Naive thymus-derived CD4-positive, alpha-beta T cell (primary cell): ENCODE measurements around the gene PRRC2B. TPM values are rescaled to one million over a fixed set of nuclear protein-coding genes. Genes with fewer than 3 reads are reported as not detected.

ENCODE experiments used
- ATAC-seq: fragments of 150-1000 bp; cut with Tn5 transposase; 2 replicates; pipeline ENCODE4 v1.10.0; 2021; ENCODE audit warnings: mild to moderate bottlenecking, moderate library complexity
- CTCF ChIA-PET: fragments of 350-600 bp; sonication (Branson Sonifier 250); formaldehyde crosslinking; loops from one replicate; lab custom pipeline; 2021; ENCODE audit warnings: antibody characterized with exemption; lab: Charles Lee
- POLR2A ChIA-PET: fragments of 350-600 bp; sonication (Branson Sonifier 250); formaldehyde crosslinking; loops from one replicate; lab custom pipeline; 2021; ENCODE audit warnings: antibody characterized with exemption, inconsistent platforms; lab: Charles Lee
- DNase-seq, 9 donors: peaks; one replicate each; pipeline versions ENCODE4 v3.0.0 to v3.0.0-alpha.2; 2020 to 2022; ENCODE audit warnings: mixed read lengths in 1 of 9
- H3K27ac ChIP-seq: one replicate; pipeline ENCODE4 v1.7.0; 2013; ENCODE audit warnings: mild to moderate bottlenecking, low read depth, low read length, moderate library complexity
- H3K27me3 ChIP-seq, 2 donors: one replicate each; pipeline ENCODE4 v1.7.0; 2013; ENCODE audit warnings: low read length in 2 of 2, mild to moderate bottlenecking in 2 of 2, moderate library complexity in 2 of 2; ENCODE audit not compliant: control insufficient read depth in 2 of 2, insufficient read depth in 2 of 2
- H3K36me3 ChIP-seq, 3 experiments: 1 replicate in 2 of 3; 2 replicates in 1 of 3; pipeline ENCODE4 v1.7.0; 2013; ENCODE audit warnings: low read length in 3 of 3, mild to moderate bottlenecking in 3 of 3, moderate library complexity in 1 of 3; ENCODE audit not compliant: insufficient read depth in 3 of 3, control insufficient read depth in 2 of 3
- H3K4me1 ChIP-seq, 2 donors: one replicate each; pipeline ENCODE4 v1.7.0; 2013; ENCODE audit warnings: low read length in 2 of 2, mild to moderate bottlenecking in 2 of 2, moderate library complexity in 1 of 2; ENCODE audit not compliant: control insufficient read depth in 2 of 2, insufficient read depth in 2 of 2
- H3K4me3 ChIP-seq: 2 replicates; pipeline ENCODE4 v1.7.0; 2013; ENCODE audit warnings: mild to moderate bottlenecking, low read length
- H3K9me3 ChIP-seq, 3 experiments: 1 replicate in 2 of 3; 2 replicates in 1 of 3; pipeline ENCODE4 v1.7.0; 2013; ENCODE audit warnings: low read length in 3 of 3; ENCODE audit not compliant: control insufficient read depth in 2 of 3
- H3K27ac Mint-ChIP-seq, 9 donors: one replicate each; pipeline ENCODE4 v1.8.0; 2020 to 2022; ENCODE audit warnings: mixed read lengths in 9 of 9, mild to moderate bottlenecking in 8 of 9, moderate library complexity in 5 of 9, inconsistent platforms in 2 of 9
- H3K27me3 Mint-ChIP-seq, 5 donors: one replicate each; pipeline ENCODE4 v1.8.0; 2021 to 2022; ENCODE audit warnings: mixed read lengths in 5 of 5, mild to moderate bottlenecking in 1 of 5
- H3K36me3 Mint-ChIP-seq, 5 donors: one replicate each; pipeline ENCODE4 v1.8.0; 2020 to 2022; ENCODE audit warnings: mixed read lengths in 5 of 5, mild to moderate bottlenecking in 3 of 5, inconsistent platforms in 1 of 5
- H3K4me1 Mint-ChIP-seq, 7 donors: one replicate each; pipeline ENCODE4 v1.8.0; 2020 to 2022; ENCODE audit warnings: mixed read lengths in 7 of 7, mild to moderate bottlenecking in 3 of 7, inconsistent platforms in 1 of 7
- H3K4me3 Mint-ChIP-seq, 10 donors: one replicate each; pipeline ENCODE4 v1.8.0; 2020 to 2022; ENCODE audit warnings: mild to moderate bottlenecking in 10 of 10, mixed read lengths in 10 of 10, moderate library complexity in 6 of 10, inconsistent platforms in 2 of 10
- H3K9me3 Mint-ChIP-seq, 11 donors: one replicate each; pipeline ENCODE4 v1.8.0; 2020 to 2022; ENCODE audit warnings: mixed read lengths in 11 of 11, mild to moderate bottlenecking in 4 of 11, inconsistent platforms in 1 of 11, moderate library complexity in 1 of 11
- intact Hi-C, 2 donors: fragments of 100-400 bp; cut with micrococcal nuclease; formaldehyde crosslinking; loops; one replicate each; pipeline ENCODE4 v1.15.1; 2023
- polyA plus RNA-seq, 2 donors: library from polyadenylated mRNA; unstranded; fragments of 300-500 nt; fragmentation: Illumina TruSeq; gene quantifications; one replicate each; pipeline ENCODE4 v1.2.3, GENCODE V29; 2021
- total RNA-seq, 6 experiments: library from RNA in 5 of 6; stranded (reverse) in 5 of 6; gene quantifications; 1 replicate in 5 of 6; 2 replicates in 1 of 6; pipeline ENCODE4 v1.2.3 and lab custom pipeline; 2021 to 2026

PRRC2B gene
- total and polyA plus RNA-seq, 7 experiments from 2014 or later = 29.8 to 382 (median 227) TPM

GRCh38 chr9:131439224-131439623, 45.3 kb downstream of the PRRC2B start:
- ChIA-PET CTCF (interaction anchor here (0.7 kb wide), 1 partner anchor 1926 kb away, joined by 4 read pairs; no protein-coding TSS in a partner anchor), POLR2A (interaction anchor here (1.4 to 1.6 kb wide), 2 partner anchors 22 to 33 kb away, joined by 3 read pairs; no protein-coding TSS in a partner anchor)
- no peak for DNase-seq
- Mint-ChIP-seq H3K9me3 (no peaks in the 10 kb centered on the region), H3K4me1 (peaks cover 4 to 36% (median 25%) of the 10 kb centered on the region in 7 donors), H3K27ac (peak overlapping the region in 7 of 9 donors; percentile 23 to 81 (median 75)), H3K27me3 (no peaks in the 10 kb centered on the region), H3K4me3 (no peak overlapping the region), H3K36me3 (peaks cover 9 to 61% (median 22%) of the 10 kb centered on the region in 5 donors)
- Histone ChIP-seq H3K4me1 (no peaks in the 10 kb centered on the region), H3K4me3 (no peak overlapping the region), H3K27me3 (no peaks in the 10 kb centered on the region), H3K36me3 (peaks cover 38 to 85% (median 42%) of the 10 kb centered on the region in 3 experiments), H3K27ac (no peak overlapping the region), H3K9me3 (no peaks in the 10 kb centered on the region)
- ATAC-seq = no peak
- intact Hi-C loops = loop anchor here in 1 of 2 donors (5.0 kb wide), 1 partner anchor 42 kb away; no protein-coding TSS in a partner anchor

GRCh38 chr9:131441441-131441840, 47.6 kb downstream of the PRRC2B start:
- no peaks in the 10 kb centered on the region for H3K9me3 Mint-ChIP-seq
- CTCF ChIA-PET = interaction anchor here (0.9 kb wide), 1 partner anchor 28 kb away, joined by 3 read pairs; no protein-coding TSS in a partner anchor
- peaks cover 35 to 93% (median 48%) of the 10 kb centered on the region in 3 experiments for H3K36me3 ChIP-seq
- DNase-seq (no peak), ATAC-seq (peak; percentile 72)
- no peaks in the 10 kb centered on the region for H3K9me3 ChIP-seq
- POLR2A ChIA-PET = no interaction called here
- H3K4me1 ChIP-seq = no peaks in the 10 kb centered on the region
- H3K27me3 ChIP-seq = no peaks in the 10 kb centered on the region
- peak overlapping the region in 5 of 9 donors; percentile 46 to 67 (median 54) for H3K27ac Mint-ChIP-seq
- no peak overlapping the region for H3K4me3 ChIP-seq
- H3K36me3 Mint-ChIP-seq = peaks cover 14 to 68% (median 18%) of the 10 kb centered on the region in 5 donors
- intact Hi-C loops = no loop called here
- H3K4me1 Mint-ChIP-seq = peaks cover 4 to 31% (median 22%) of the 10 kb centered on the region in 7 donors
- H3K27me3 Mint-ChIP-seq = no peaks in the 10 kb centered on the region
- no peak overlapping the region for H3K4me3 Mint-ChIP-seq
- H3K27ac ChIP-seq = no peak overlapping the region

- no peak overlapping the region for H3K4me3 Mint-ChIP-seq
- H3K27me3 Mint-ChIP-seq = no peaks in the 10 kb centered on the region
- intact Hi-C loops = no loop called here
- DNase-seq (no peak), ATAC-seq (no peak)
- peaks cover 4 to 28% (median 22%) of the 10 kb centered on the region in 7 donors for H3K4me1 Mint-ChIP-seq
- H3K36me3 Mint-ChIP-seq = peaks cover 19 to 68% (median 24%) of the 10 kb centered on the region in 5 donors
- ChIA-PET POLR2A (interaction anchor here (1.0 kb wide), 1 partner anchor 91 kb away, joined by 4 read pairs; no protein-coding TSS in a partner anchor), CTCF (interaction anchor here (0.6 to 0.9 kb wide), 3 partner anchors 27 to 55 kb away, joined by 3 to 9 read pairs (median 4); no protein-coding TSS in a partner anchor)
- Histone ChIP-seq H3K4me1 (no peaks in the 10 kb centered on the region), H3K9me3 (no peaks in the 10 kb centered on the region), H3K27ac (no peak overlapping the region), H3K27me3 (no peaks in the 10 kb centered on the region), H3K4me3 (no peak overlapping the region), H3K36me3 (peaks cover 34 to 93% (median 44%) of the 10 kb centered on the region in 3 experiments)
- H3K9me3 Mint-ChIP-seq = no peaks in the 10 kb centered on the region
- H3K27ac Mint-ChIP-seq = peak overlapping the region in 5 of 9 donors; percentile 9 to 54 (median 41)
These were observed 48.5 kb downstream of the PRRC2B start for GRCh38 chr9:131442351-131442750.

GRCh38 chr9:131443648-131444047, 49.8 kb downstream of the PRRC2B start:
- no peaks in the 10 kb centered on the region for H3K27me3 ChIP-seq
- peaks cover 29 to 90% (median 33%) of the 10 kb centered on the region in 3 experiments for H3K36me3 ChIP-seq
- intact Hi-C loops = no loop called here
- POLR2A ChIA-PET = no interaction called here
- Mint-ChIP-seq H3K4me3 (no peak overlapping the region), H3K9me3 (no peaks in the 10 kb centered on the region), H3K4me1 (peaks cover 5 to 24% (median 20%) of the 10 kb centered on the region in 7 donors), H3K27ac (peak overlapping the region in 1 of 9 donors; percentile 49), H3K36me3 (peaks cover 15 to 65% (median 26%) of the 10 kb centered on the region in 5 donors), H3K27me3 (no peaks in the 10 kb centered on the region)
- DNase-seq (no peak), ATAC-seq (no peak)
- H3K4me3 ChIP-seq = no peak overlapping the region
- H3K4me1 ChIP-seq = no peaks in the 10 kb centered on the region
- CTCF ChIA-PET = no interaction called here
- H3K27ac ChIP-seq = no peak overlapping the region
- H3K9me3 ChIP-seq = no peaks in the 10 kb centered on the region

- CTCF ChIA-PET = interaction anchor here (1.4 kb wide), 1 partner anchor 113 kb away, joined by 3 read pairs; no protein-coding TSS in a partner anchor
- Histone ChIP-seq H3K4me1 (no peaks in the 10 kb centered on the region), H3K27me3 (no peaks in the 10 kb centered on the region), H3K4me3 (no peak overlapping the region), H3K27ac (no peak overlapping the region), H3K9me3 (no peaks in the 10 kb centered on the region), H3K36me3 (peaks cover 15 to 89% (median 26%) of the 10 kb centered on the region in 3 experiments)
- POLR2A ChIA-PET = interaction anchor here (1.0 kb wide), 1 partner anchor 42 kb away, joined by 3 read pairs; no protein-coding TSS in a partner anchor
- Mint-ChIP-seq H3K4me3 (no peak overlapping the region), H3K36me3 (peaks cover 20 to 63% (median 31%) of the 10 kb centered on the region in 5 donors), H3K27me3 (no peaks in the 10 kb centered on the region), H3K9me3 (no peaks in the 10 kb centered on the region), H3K4me1 (peaks cover 4 to 21% (median 14%) of the 10 kb centered on the region in 7 donors), H3K27ac (peak overlapping the region in 4 of 9 donors; percentile 10 to 52 (median 32))
- no peak for DNase-seq
- intact Hi-C loops = no loop called here
- ATAC-seq = no peak
These were observed 52.4 kb downstream of the PRRC2B start for GRCh38 chr9:131446276-131446675.

GRCh38 chr9:131447148-131447547, 53.3 kb downstream of the PRRC2B start:
- ChIA-PET CTCF (interaction anchor here (0.6 to 0.8 kb wide), 2 partner anchors 75 to 96 kb away, joined by 3 read pairs; no protein-coding TSS in a partner anchor), POLR2A (no interaction called here)
- no peaks in the 10 kb centered on the region for H3K27me3 ChIP-seq
- peaks cover 8 to 29% (median 17%) of the 10 kb centered on the region in 7 donors for H3K4me1 Mint-ChIP-seq
- DNase-seq = no peak
- H3K27ac ChIP-seq = no peak overlapping the region
- H3K9me3 Mint-ChIP-seq = no peaks in the 10 kb centered on the region
- H3K36me3 ChIP-seq = peaks cover 15 to 86% (median 26%) of the 10 kb centered on the region in 3 experiments
- H3K27ac Mint-ChIP-seq = peak overlapping the region in 5 of 9 donors; percentile 14 to 74 (median 52)
- H3K36me3 Mint-ChIP-seq = peaks cover 20 to 70% (median 35%) of the 10 kb centered on the region in 5 donors
- no peaks in the 10 kb centered on the region for H3K27me3 Mint-ChIP-seq
- no peak overlapping the region for H3K4me3 Mint-ChIP-seq
- H3K9me3 ChIP-seq = no peaks in the 10 kb centered on the region
- no peak overlapping the region for H3K4me3 ChIP-seq
- ATAC-seq = no peak
- intact Hi-C loops = no loop called here
- no peaks in the 10 kb centered on the region for H3K4me1 ChIP-seq
